Hepatocyte (in vitro differentiated cells): ENCODE data around the gene JUND. TPM values are rescaled to one million over a fixed set of nuclear protein-coding genes. Genes with fewer than 3 reads are reported as not detected.

Source experiments
- DNase-seq: peaks from one replicate; pipeline ENCODE4 v3.0.0-alpha.2; 2016; ENCODE audit warnings: low spot score
- H2AFZ ChIP-seq: fragments of 200-600 bp; sonication (generic); 2 replicates; pipeline ENCODE4 v1.6.0; 2016; ENCODE audit warnings: antibody characterized with exemption, mild to moderate bottlenecking
- H3K27ac ChIP-seq: fragments of 200-600 bp; sonication (generic); 2 replicates; pipeline ENCODE4 v1.5.1; 2016; ENCODE audit warnings: mild to moderate bottlenecking
- H3K27me3 ChIP-seq: fragments of 200-600 bp; sonication (generic); 2 replicates; pipeline ENCODE4 v1.6.1; 2016
- H3K36me3 ChIP-seq: fragments of 200-600 bp; sonication (generic); replicated peaks from 2 replicates; pipeline ENCODE4 v1.5.1; 2016; ENCODE audit warnings: low read depth; ENCODE audit not compliant: insufficient read depth
- H3K4me1 ChIP-seq: fragments of 200-600 bp; sonication (generic); 2 replicates; pipeline ENCODE4 v1.5.1; 2016; ENCODE audit warnings: mild to moderate bottlenecking, moderate library complexity; ENCODE audit not compliant: insufficient read depth
- H3K4me2 ChIP-seq: fragments of 200-600 bp; sonication (generic); 2 replicates; pipeline ENCODE4 v1.6.0; 2016
- H3K4me3 ChIP-seq: fragments of 200-600 bp; sonication (generic); 2 replicates; pipeline ENCODE4 v1.5.1; 2016; ENCODE audit warnings: mild to moderate bottlenecking
- H3K79me2 ChIP-seq: fragments of 200-600 bp; sonication (generic); 2 replicates; pipeline ENCODE4 v1.6.0; 2017; ENCODE audit warnings: mild to moderate bottlenecking
- H3K9me2 ChIP-seq: fragments of 200-600 bp; sonication (generic); replicated peaks from 2 replicates; pipeline ENCODE4 v1.6.0; 2017; ENCODE audit warnings: mild to moderate bottlenecking; ENCODE audit not compliant: insufficient read depth
- H3K9me3 ChIP-seq: fragments of 200-600 bp; sonication (generic); 2 replicates; pipeline ENCODE4 v1.5.1; 2016; ENCODE audit warnings: low read depth, mild to moderate bottlenecking
- H4K20me1 ChIP-seq: fragments of 200-600 bp; sonication (generic); 2 replicates; pipeline ENCODE4 v1.6.0; 2016; ENCODE audit warnings: mild to moderate bottlenecking; ENCODE audit not compliant: insufficient read depth, poor library complexity, severe bottlenecking
- EZH2 ChIP-seq: fragments of 200-600 bp; sonication (generic); IDR thresholded peaks from 2 replicates; pipeline ENCODE4 v1.6.1; 2016; ENCODE audit warnings: antibody characterized with exemption, mild to moderate bottlenecking, borderline replicate concordance
- EZH2phosphoT487 ChIP-seq: fragments of 200-600 bp; sonication (generic); IDR thresholded peaks from one replicate; pipeline ENCODE4 v1.6.1; 2018; ENCODE audit warnings: antibody characterized with exemption, mild to moderate bottlenecking, low read depth, moderate library complexity; ENCODE audit not compliant: unreplicated experiment, severe bottlenecking
- WGBS: methylation state at CpG from one replicate; pipeline ENCODE4 v1.1.6; 2016; ENCODE audit warnings: low lambda C conversion rate; ENCODE audit errors: missing lambda C conversion rate; 5-methylcytosine and 5-hydroxymethylcytosine counted together
- polyA plus RNA-seq: library from polyadenylated mRNA; unstranded; fragments of >200 nt; fragmentation: Nextera tagmentation; extraction: Ambion mirVana; gene quantifications from 2 replicates; pipeline ENCODE4 v1.2.1, GENCODE V29; 2016
- total RNA-seq: library from RNA; depleted of rRNA; stranded (reverse); fragments of >200 nt; gene quantifications from 2 replicates; pipeline ENCODE4 v1.2.3, GENCODE V29; 2014
- TF ChIP-seq, protein P1 (sequence below): fragments of 200-600 bp; sonication (generic); IDR thresholded peaks from 2 replicates; pipeline ENCODE4 v1.5.1; 2016; ENCODE audit warnings: antibody characterized with exemption, mild to moderate bottlenecking; ENCODE audit not compliant: poor library complexity

The JUND gene
- total and polyA plus RNA-seq, 2 experiments from 2014 or later, result 307 to 698 TPM

- Histone ChIP-seq H3K27me3 (no peaks in the 10 kb centered on the region), H3K27ac (peak overlapping the region; percentile 96), H3K9me2 (no peaks in the 10 kb centered on the region), H3K9me3 (no peaks in the 10 kb centered on the region), H3K4me2 (peak overlapping the region; percentile 91), H3K79me2 (peaks cover 3% of the 10 kb centered on the region), H3K36me3 (no peaks in the 10 kb centered on the region), H3K4me1 (peaks cover 44% of the 10 kb centered on the region), H3K4me3 (no peak overlapping the region), H2AFZ (no peak overlapping the region), H4K20me1 (no peaks in the 10 kb centered on the region)
- no peak for DNase-seq
- 76% methylated on average over 12 of the region's 12 CpGs for WGBS
- TF ChIP-seq, protein P1, sequence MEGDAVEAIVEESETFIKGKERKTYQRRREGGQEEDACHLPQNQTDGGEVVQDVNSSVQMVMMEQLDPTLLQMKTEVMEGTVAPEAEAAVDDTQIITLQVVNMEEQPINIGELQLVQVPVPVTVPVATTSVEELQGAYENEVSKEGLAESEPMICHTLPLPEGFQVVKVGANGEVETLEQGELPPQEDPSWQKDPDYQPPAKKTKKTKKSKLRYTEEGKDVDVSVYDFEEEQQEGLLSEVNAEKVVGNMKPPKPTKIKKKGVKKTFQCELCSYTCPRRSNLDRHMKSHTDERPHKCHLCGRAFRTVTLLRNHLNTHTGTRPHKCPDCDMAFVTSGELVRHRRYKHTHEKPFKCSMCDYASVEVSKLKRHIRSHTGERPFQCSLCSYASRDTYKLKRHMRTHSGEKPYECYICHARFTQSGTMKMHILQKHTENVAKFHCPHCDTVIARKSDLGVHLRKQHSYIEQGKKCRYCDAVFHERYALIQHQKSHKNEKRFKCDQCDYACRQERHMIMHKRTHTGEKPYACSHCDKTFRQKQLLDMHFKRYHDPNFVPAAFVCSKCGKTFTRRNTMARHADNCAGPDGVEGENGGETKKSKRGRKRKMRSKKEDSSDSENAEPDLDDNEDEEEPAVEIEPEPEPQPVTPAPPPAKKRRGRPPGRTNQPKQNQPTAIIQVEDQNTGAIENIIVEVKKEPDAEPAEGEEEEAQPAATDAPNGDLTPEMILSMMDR, result no peak
- no peak for TF ChIP-seq EZH2phosphoT487
- TF ChIP-seq EZH2, result no peak
Measured at GRCh38 chr19:18289471-18290301, 8.3 kb upstream of the JUND start.

GRCh38 chr19:18287836-18288772 is 6.7 kb upstream of the JUND start:
- Histone ChIP-seq H3K4me1 (peaks cover 45% of the 10 kb centered on the region), H3K4me2 (peak overlapping the region; percentile 74)

GRCh38 chr19:18286973-18287635 is 5.7 kb upstream of the JUND start:
- H3K27me3 ChIP-seq, result no peaks in the 10 kb centered on the region
- peak overlapping the region; percentile 74 for H3K4me2 ChIP-seq
- H3K9me2 ChIP-seq, result no peaks in the 10 kb centered on the region
- peaks cover 50% of the 10 kb centered on the region for H3K4me1 ChIP-seq
- H3K4me3 ChIP-seq, result no peak overlapping the region
- H2AFZ ChIP-seq, result peak overlapping the region; percentile 58
- H4K20me1 ChIP-seq, result no peaks in the 10 kb centered on the region
- no peaks in the 10 kb centered on the region for H3K9me3 ChIP-seq
- H3K27ac ChIP-seq, result peak overlapping the region; percentile 93
- WGBS, result 46% methylated on average over 21 of the region's 21 CpGs
- TF ChIP-seq EZH2, result no peak
- TF ChIP-seq, protein P1, result no peak
- TF ChIP-seq EZH2phosphoT487, result no peak
- no peaks in the 10 kb centered on the region for H3K36me3 ChIP-seq
- H3K79me2 ChIP-seq, result peaks cover 6% of the 10 kb centered on the region
- no peak for DNase-seq

More at GRCh38 chr19:18287836-18288772, 6.7 kb upstream of the JUND start:
- peaks cover 6% of the 10 kb centered on the region for H3K79me2 ChIP-seq
- H3K27me3 ChIP-seq, result no peaks in the 10 kb centered on the region
- no peaks in the 10 kb centered on the region for H3K9me3 ChIP-seq
- no peaks in the 10 kb centered on the region for H3K36me3 ChIP-seq
- TF ChIP-seq EZH2phosphoT487, result no peak
- TF ChIP-seq, protein P1, result no peak
- no peak for TF ChIP-seq EZH2
- no peaks in the 10 kb centered on the region for H4K20me1 ChIP-seq
- H3K4me3 ChIP-seq, result no peak overlapping the region
- 22% methylated on average over 26 of the region's 26 CpGs for WGBS
- DNase-seq, result peak; percentile 58
- peak overlapping the region; percentile 58 for H2AFZ ChIP-seq
- H3K9me2 ChIP-seq, result no peaks in the 10 kb centered on the region
- H3K27ac ChIP-seq, result peak overlapping the region; percentile 93
